ENCODE measurements around the gene XAGE5. TPM values are rescaled to one million over a fixed set of nuclear protein-coding genes. Genes with fewer than 3 reads are reported as not detected.
"Not testable (repeated sequence)": the region's sequence is repeated elsewhere in the genome, so short reads cannot be mapped to it uniquely, and the experiment has no call there.

Gene XAGE5, protein sequence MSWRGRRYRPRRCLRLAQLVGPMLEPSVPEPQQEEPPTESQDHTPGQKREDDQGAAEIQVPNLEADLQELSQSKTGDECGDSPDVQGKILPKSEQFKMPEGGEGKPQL
- total RNA-seq: not detected

DNA sequence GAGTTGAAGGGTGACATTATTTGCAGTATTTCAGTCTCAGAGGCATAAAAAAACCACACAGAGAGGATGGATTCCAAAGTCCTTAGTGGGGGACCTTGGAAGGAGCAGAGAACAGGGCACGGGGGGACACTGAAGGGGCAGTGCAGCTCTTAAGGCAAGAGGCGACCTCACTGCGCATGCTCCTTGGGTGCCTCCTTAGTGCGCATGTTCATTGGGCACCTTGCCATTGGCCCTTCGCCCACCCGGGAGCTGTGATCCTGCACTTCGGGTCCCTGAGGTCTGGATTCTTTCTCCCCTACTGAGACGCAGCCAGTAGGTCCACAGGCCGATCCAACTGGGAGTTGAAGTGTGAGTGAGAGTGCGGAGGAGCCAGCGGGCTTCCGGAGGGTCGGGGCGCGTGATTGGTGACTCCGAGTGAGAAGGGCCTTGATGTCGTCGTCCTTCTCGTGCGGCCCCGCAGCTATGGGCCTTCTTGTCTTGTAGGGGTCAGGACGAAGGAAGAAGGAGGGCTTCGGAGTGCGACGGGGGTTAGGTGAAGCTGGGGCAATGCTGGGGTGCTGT, at the start of gene XAGE5:
Gene XAGE5 (plus strand): TSS at position 223 of the 561 bp plus-strand sequence. CDS start 1,280 bp downstream, outside the sequence.
- H3K4me3 ChIP-seq: no peak within 1 kb of the TSS
- no peaks in the 10 kb centered on the region for H3K9me3 ChIP-seq
- ATAC-seq (ENCODE audit: low FRiP score in 2 of 2): peak in 1 of 2 donors; percentile 30
- H3K27ac ChIP-seq: no peak within 1 kb of the TSS
- TF ChIP-seq, protein P1, sequence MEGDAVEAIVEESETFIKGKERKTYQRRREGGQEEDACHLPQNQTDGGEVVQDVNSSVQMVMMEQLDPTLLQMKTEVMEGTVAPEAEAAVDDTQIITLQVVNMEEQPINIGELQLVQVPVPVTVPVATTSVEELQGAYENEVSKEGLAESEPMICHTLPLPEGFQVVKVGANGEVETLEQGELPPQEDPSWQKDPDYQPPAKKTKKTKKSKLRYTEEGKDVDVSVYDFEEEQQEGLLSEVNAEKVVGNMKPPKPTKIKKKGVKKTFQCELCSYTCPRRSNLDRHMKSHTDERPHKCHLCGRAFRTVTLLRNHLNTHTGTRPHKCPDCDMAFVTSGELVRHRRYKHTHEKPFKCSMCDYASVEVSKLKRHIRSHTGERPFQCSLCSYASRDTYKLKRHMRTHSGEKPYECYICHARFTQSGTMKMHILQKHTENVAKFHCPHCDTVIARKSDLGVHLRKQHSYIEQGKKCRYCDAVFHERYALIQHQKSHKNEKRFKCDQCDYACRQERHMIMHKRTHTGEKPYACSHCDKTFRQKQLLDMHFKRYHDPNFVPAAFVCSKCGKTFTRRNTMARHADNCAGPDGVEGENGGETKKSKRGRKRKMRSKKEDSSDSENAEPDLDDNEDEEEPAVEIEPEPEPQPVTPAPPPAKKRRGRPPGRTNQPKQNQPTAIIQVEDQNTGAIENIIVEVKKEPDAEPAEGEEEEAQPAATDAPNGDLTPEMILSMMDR (IDR thresholded peaks at IDR 0.05): no peak
- TF ChIP-seq EP300 (IDR thresholded peaks at IDR 0.05) (no peak), POLR2A (IDR thresholded peaks at IDR 0.05) (no peak), POLR2AphosphoS5 (IDR thresholded peaks at IDR 0.05) (no peak)
- no peak for DNase-seq
- H3K4me1 ChIP-seq: no peaks in the 10 kb centered on the region
- no peaks in the 10 kb centered on the region for H3K36me3 ChIP-seq
- WGBS, 2 donors: 91 to 94% methylated on average over 25 of the region's 25 CpGs
- no peaks in the 10 kb centered on the region for H3K27me3 ChIP-seq

DNA sequence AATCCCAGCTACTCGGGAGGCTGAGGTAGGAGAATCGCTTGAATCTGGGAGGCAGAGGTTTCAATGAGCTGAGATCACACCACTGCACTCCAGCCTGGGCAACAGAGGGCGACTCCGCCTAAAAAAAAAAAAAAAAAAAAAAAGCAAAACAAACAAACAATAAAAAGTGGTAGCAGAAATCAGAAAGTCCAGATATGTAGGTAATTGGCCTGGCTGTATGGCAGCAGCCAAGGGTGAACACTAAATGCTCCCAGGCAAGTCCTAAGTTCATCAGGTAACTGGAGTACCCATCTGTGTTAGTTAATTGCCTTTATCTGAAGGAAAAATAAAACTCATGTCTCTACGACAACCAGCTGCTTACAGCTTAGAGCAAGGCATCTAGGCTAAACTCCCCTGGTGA, 45.1 kb upstream of the XAGE5 start:
- DNase-seq; H3K4me1 ChIP-seq; H3K36me3 ChIP-seq; H3K4me3 ChIP-seq; H3K27me3 ChIP-seq; ATAC-seq (ENCODE audit: low FRiP score in 2 of 2); H3K27ac ChIP-seq; H3K9me3 ChIP-seq: not testable (repeated sequence)
- 88% methylated on average over 1 of the region's 5 CpGs; no CpG with 5 or more reads in 1 of the 2 donors for WGBS, 2 donors

DNA sequence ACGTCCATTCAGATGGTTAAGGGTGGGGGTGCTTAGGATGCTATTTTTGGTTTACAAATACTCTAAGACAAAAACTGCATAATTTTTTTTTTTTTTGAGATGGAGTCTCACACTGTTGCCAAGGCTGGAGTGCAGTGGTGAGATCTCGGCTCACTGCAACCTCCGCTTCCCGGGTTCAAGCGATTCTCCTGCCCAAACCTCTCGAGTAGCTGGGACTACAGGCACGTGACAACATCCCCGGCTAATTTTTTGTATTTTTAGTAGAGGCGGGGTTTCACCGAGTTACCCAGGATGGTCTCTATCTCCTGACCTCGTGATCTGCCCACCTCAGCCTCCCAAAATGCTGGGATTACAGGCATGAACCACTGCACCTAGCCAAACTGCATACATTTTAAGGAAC, 37.6 kb upstream of the XAGE5 start:
- H3K27me3 ChIP-seq; ATAC-seq (ENCODE audit: low FRiP score in 2 of 2); H3K9me3 ChIP-seq; H3K27ac ChIP-seq; H3K36me3 ChIP-seq; DNase-seq; H3K4me3 ChIP-seq; H3K4me1 ChIP-seq: not testable (repeated sequence)
- 79 to 95% methylated on average over 8 to 10 of the region's 11 CpGs for WGBS, 2 donors

DNA sequence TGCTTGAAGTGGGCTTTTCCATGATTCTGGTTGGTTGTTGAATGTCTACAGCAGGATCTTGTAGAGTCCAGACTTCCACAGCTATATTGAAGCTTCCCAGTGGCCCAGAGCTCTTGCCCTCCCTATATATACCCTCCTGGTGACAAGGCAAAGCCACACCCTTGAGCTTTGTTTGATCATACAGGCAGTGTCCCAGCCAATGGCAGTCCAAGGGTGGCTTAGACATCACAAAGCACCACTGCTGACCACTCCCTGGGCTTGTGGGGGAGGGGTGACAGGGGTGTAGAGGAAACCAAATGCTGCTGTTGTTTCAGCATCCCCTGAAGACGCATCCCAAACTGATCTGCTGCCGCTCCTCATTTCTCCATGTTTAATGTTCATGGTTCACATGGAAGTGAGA, 13.8 kb upstream of the XAGE5 start, which contains the start of gene SPANXN5:
Gene SPANXN5 (minus strand): TSS at position 101 of the 400 bp plus-strand sequence. CDS start 79 bp downstream, at position 22.
- H3K4me3 ChIP-seq; H3K36me3 ChIP-seq; H3K27ac ChIP-seq; H3K9me3 ChIP-seq; H3K27me3 ChIP-seq; ATAC-seq (ENCODE audit: low FRiP score in 2 of 2); H3K4me1 ChIP-seq; DNase-seq: not testable (repeated sequence)
- 80 to 93% methylated on average over 1 to 2 of the region's 2 CpGs for WGBS, 2 donors

DNA sequence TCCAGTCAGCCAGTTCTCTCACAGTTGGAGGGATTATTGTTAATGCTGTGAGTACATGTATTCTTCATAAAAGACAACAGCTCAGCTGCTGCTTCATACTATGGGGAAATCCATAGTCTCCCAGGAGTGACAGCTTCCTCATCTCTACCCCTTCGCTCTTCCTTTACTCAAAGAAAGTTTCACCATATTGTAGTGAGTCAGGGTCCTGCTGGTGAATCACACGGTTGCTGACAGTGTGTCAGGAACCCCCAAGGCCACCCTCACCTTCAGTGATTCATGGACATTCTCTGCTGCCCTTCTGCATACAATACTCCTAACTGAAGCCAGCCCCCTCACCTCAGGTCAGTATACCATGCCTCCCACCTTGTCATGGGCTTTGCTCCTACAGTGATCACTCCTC, 6.2 kb upstream of the XAGE5 start:
- H3K9me3 ChIP-seq; H3K4me3 ChIP-seq; DNase-seq; ATAC-seq (ENCODE audit: low FRiP score in 2 of 2); H3K4me1 ChIP-seq; H3K27ac ChIP-seq; H3K27me3 ChIP-seq; H3K36me3 ChIP-seq: not testable (repeated sequence)
- 73 to 89% methylated on average over 1 to 2 of the region's 2 CpGs for WGBS, 2 donors

DNA sequence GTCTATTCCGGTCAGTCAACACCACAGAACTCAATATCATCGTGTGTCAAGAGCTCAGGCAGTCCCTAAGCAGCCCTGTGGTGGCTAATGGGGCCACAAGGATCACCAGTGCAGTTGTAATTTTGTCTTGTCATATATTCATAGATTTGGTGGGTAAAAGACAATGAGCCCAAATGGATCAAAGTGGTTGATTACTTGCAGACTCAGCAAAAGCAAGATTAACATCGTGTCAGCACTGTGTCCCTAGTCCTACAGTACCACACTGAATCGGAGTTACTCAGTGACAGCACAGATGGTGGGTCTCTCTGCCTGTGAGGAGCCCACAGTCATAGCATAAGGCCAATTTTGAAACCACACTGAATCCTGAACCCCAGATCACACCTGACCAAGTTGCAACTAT, 8.7 kb downstream of the XAGE5 start:
- DNase-seq (no peak), ATAC-seq (ENCODE audit: low FRiP score in 2 of 2) (no peak)
- Histone ChIP-seq H3K4me3 (no peak overlapping the region), H3K27me3 (no peaks in the 10 kb centered on the region), H3K27ac (no peak overlapping the region), H3K9me3 (no peaks in the 10 kb centered on the region), H3K4me1 (no peaks in the 10 kb centered on the region), H3K36me3 (no peaks in the 10 kb centered on the region)
- TF ChIP-seq, protein P1 (IDR thresholded peaks at IDR 0.05): no peak
- TF ChIP-seq EP300 (IDR thresholded peaks at IDR 0.05): no peak
- TF ChIP-seq POLR2A (IDR thresholded peaks at IDR 0.05): no peak
- no peak for TF ChIP-seq POLR2AphosphoS5 (IDR thresholded peaks at IDR 0.05)
- 66 to 100% methylated on average over 3 to 4 of the region's 4 CpGs for WGBS, 2 donors

DNA sequence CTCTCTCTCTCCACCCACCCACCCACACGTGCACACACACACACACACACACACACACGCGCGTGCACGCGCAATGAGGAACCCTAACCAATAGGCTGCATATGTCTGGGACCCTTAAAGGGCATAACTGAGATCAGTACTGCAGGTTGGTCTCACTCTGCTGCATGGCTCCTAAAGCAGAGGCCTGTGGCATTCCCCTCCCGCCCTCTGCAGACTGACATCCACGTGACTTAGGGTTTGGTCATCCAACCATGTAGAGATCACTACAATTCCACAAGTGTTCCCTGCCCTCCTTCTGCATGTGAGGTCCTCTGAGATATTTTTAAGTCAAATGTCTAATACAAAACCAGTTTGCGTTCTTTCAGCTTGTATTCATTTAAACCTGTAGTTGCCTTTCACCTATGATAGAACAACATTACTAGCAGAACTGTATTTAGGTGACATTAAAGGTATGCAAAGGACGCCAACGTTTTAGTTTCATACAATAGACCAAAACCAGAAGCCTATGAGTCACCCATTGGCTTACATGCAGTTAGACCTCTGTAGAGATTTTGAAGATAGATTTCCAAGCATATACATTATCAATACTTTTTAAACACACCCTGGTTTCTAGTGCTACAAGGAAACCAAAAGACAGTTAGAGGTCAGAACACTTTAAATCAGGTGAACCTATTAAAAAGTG, 10.1 kb downstream of the XAGE5 start:
- WGBS, 2 donors: 79 to 87% methylated on average over 9 to 11 of the region's 11 CpGs

More for the DNA sequence above, 10.1 kb downstream of the XAGE5 start:
- TF ChIP-seq POLR2AphosphoS5 (IDR thresholded peaks at IDR 0.05) (no peak), POLR2A (IDR thresholded peaks at IDR 0.05) (no peak), EP300 (IDR thresholded peaks at IDR 0.05) (no peak)
- TF ChIP-seq, protein P1 (IDR thresholded peaks at IDR 0.05): no peak
- Histone ChIP-seq H3K27ac (no peak overlapping the region), H3K27me3 (no peaks in the 10 kb centered on the region), H3K4me1 (no peaks in the 10 kb centered on the region), H3K36me3 (no peaks in the 10 kb centered on the region), H3K4me3 (no peak overlapping the region), H3K9me3 (no peaks in the 10 kb centered on the region)
- no peak for ATAC-seq (ENCODE audit: low FRiP score in 2 of 2)
- DNase-seq: no peak
